Measurements from ENCODE around the gene HEPHL1. TPM values are rescaled to one million over a fixed set of nuclear protein-coding genes. Genes with fewer than 3 reads are reported as not detected.

The HEPHL1 gene
- total RNA-seq, 1 donor from 2014 or later, result not detected

DNA sequence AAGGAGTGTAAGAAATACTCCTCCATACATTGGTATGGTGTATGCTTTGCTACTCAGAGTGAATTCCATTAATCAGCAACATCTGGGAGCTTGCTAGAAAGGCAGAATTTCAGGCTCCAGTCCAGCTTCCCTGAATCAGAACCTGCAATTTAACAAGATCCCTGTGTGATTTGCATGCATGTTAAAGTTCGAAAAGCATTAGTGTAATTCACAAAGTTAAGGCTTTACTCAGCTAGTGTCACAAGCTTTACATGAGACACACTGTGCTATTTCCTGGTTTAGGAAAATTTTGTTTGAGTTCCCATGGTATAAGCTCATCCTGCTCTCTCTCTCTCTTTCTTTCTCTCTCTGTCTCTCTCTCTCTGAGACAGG is 37.0 kb upstream of the HEPHL1 start:
- no peaks in the 10 kb centered on the region for H3K9me3 ChIP-seq
- no peaks in the 10 kb centered on the region for H3K27me3 ChIP-seq (ENCODE audit: low read depth)
- TF ChIP-seq, protein P1, sequence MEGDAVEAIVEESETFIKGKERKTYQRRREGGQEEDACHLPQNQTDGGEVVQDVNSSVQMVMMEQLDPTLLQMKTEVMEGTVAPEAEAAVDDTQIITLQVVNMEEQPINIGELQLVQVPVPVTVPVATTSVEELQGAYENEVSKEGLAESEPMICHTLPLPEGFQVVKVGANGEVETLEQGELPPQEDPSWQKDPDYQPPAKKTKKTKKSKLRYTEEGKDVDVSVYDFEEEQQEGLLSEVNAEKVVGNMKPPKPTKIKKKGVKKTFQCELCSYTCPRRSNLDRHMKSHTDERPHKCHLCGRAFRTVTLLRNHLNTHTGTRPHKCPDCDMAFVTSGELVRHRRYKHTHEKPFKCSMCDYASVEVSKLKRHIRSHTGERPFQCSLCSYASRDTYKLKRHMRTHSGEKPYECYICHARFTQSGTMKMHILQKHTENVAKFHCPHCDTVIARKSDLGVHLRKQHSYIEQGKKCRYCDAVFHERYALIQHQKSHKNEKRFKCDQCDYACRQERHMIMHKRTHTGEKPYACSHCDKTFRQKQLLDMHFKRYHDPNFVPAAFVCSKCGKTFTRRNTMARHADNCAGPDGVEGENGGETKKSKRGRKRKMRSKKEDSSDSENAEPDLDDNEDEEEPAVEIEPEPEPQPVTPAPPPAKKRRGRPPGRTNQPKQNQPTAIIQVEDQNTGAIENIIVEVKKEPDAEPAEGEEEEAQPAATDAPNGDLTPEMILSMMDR (IDR thresholded peaks at IDR 0.05), result no peak
- ATAC-seq, result no peak
- H3K27ac ChIP-seq, result no peak overlapping the region
- H3K4me3 ChIP-seq, result no peak overlapping the region
- DNase-seq, result no peak
- H3K4me1 ChIP-seq, result no peaks in the 10 kb centered on the region
- intact Hi-C loops (cut with DNase I), result no loop called here
- H3K36me3 ChIP-seq, result no peaks in the 10 kb centered on the region

- Histone ChIP-seq H3K9me3 (no peaks in the 10 kb centered on the region), H3K4me1 (no peaks in the 10 kb centered on the region), H3K36me3 (no peaks in the 10 kb centered on the region), H3K27ac (no peak overlapping the region), H3K27me3 (ENCODE audit: low read depth) (no peaks in the 10 kb centered on the region), H3K4me3 (no peak overlapping the region)
- no peak for ATAC-seq
- DNase-seq, result no peak
- TF ChIP-seq, protein P1 (IDR thresholded peaks at IDR 0.05), result no peak
- intact Hi-C loops (cut with DNase I), result no loop called here
These were observed 36.2 kb upstream of the HEPHL1 start for GRCh38 chr11:93984936-93985335.

GRCh38 chr11:93986716-93987115 is 34.4 kb upstream of the HEPHL1 start:
- no peaks in the 10 kb centered on the region for H3K27me3 ChIP-seq (ENCODE audit: low read depth)
- peak; percentile 74 to 87 for ATAC-seq
- no peaks in the 10 kb centered on the region for H3K4me1 ChIP-seq
- TF ChIP-seq, protein P1 (IDR thresholded peaks at IDR 0.05), result no peak
- no peak overlapping the region for H3K27ac ChIP-seq
- DNase-seq, result peak; percentile 46
- intact Hi-C loops (cut with DNase I), result no loop called here
- H3K36me3 ChIP-seq, result no peaks in the 10 kb centered on the region
- H3K4me3 ChIP-seq, result no peak overlapping the region
- H3K9me3 ChIP-seq, result no peaks in the 10 kb centered on the region

DNA sequence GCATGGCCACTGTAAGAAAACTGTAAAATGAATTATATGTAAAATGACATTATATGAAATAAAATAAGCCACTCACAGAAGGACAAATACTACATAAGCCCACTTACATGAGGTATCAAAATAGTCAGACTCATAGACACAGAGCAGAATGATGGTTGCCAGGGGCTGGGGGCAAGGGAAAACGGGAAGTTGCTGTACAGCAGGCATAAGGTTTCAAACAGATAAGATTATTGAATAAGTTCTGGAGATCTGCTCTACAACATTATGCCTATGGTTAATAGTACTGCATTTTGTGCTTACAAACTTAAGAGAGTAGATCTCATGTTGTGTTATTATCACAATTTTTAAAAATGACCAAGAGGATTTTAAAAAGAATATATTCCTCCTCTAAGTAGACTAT is 32.7 kb upstream of the HEPHL1 start:
- intact Hi-C loops (cut with DNase I), result no loop called here
- Histone ChIP-seq H3K36me3 (no peaks in the 10 kb centered on the region), H3K4me3 (no peak overlapping the region), H3K27me3 (ENCODE audit: low read depth) (no peaks in the 10 kb centered on the region), H3K4me1 (no peaks in the 10 kb centered on the region), H3K9me3 (peaks cover 11% of the 10 kb centered on the region), H3K27ac (no peak overlapping the region)
- DNase-seq, result no peak
- no peak for ATAC-seq
- TF ChIP-seq, protein P1 (IDR thresholded peaks at IDR 0.05), result no peak

- DNase-seq, result no peak
- no peak overlapping the region for H3K4me3 ChIP-seq
- H3K36me3 ChIP-seq, result no peaks in the 10 kb centered on the region
- TF ChIP-seq, protein P1 (IDR thresholded peaks at IDR 0.05), result no peak
- ATAC-seq, result no peak
- peaks cover 15% of the 10 kb centered on the region for H3K9me3 ChIP-seq
- no peak overlapping the region for H3K27ac ChIP-seq
- H3K27me3 ChIP-seq (ENCODE audit: low read depth), result no peaks in the 10 kb centered on the region
- no peaks in the 10 kb centered on the region for H3K4me1 ChIP-seq
- intact Hi-C loops (cut with DNase I), result no loop called here
These were observed 32.2 kb upstream of the HEPHL1 start for GRCh38 chr11:93988912-93989311.

- H3K4me3 ChIP-seq, result no peak overlapping the region
- DNase-seq (no peak), ATAC-seq (no peak)
- no peaks in the 10 kb centered on the region for H3K4me1 ChIP-seq
- H3K27ac ChIP-seq, result no peak overlapping the region
- H3K9me3 ChIP-seq, result peaks cover 27% of the 10 kb centered on the region
- TF ChIP-seq, protein P1 (IDR thresholded peaks at IDR 0.05), result no peak
- intact Hi-C loops (cut with DNase I), result no loop called here
- H3K27me3 ChIP-seq (ENCODE audit: low read depth), result no peaks in the 10 kb centered on the region
- H3K36me3 ChIP-seq, result no peaks in the 10 kb centered on the region
These were observed 27.4 kb upstream of the HEPHL1 start for GRCh38 chr11:93993747-93994146.

All from lower lobe of right lung (tissue), 2 donors.